ENCODE measurements around the gene ZNF385B. TPM values are rescaled to one million over a fixed set of nuclear protein-coding genes. Genes with fewer than 3 reads are reported as not detected.
"Not testable (repeated sequence)": the region's sequence is repeated elsewhere in the genome, so short reads cannot be mapped to it uniquely, and the experiment has no call there.

Gene ZNF385B
- not detected for total RNA-seq

GRCh38 chr2:179861416-179862067 lies at the start of gene ZNF385B:
Gene ZNF385B, minus strand, starts transcription at chr2:179861612.
- Mint-ChIP-seq H3K4me3 (peak within 1 kb of the TSS; percentile 40), H3K9me3 (ENCODE audit: insufficient read depth) (no peaks in the 10 kb centered on the region), H3K27me3 (ENCODE audit: low read depth) (peaks cover 61% of the 10 kb centered on the region), H3K36me3 (ENCODE audit: low read depth) (no peaks in the 10 kb centered on the region), H3K27ac (no peak within 1 kb of the TSS), H3K4me1 (ENCODE audit: low read depth) (peaks cover 12% of the 10 kb centered on the region)
- ChIA-PET POLR2A (no interaction called here), CTCF (no interaction called here)
- DNase-seq (no peak), ATAC-seq (no peak)

- DNase-seq (no peak), ATAC-seq (no peak)
- Mint-ChIP-seq H3K4me1 (ENCODE audit: low read depth) (no peaks in the 10 kb centered on the region), H3K27me3 (ENCODE audit: low read depth) (no peaks in the 10 kb centered on the region), H3K9me3 (ENCODE audit: insufficient read depth) (no peaks in the 10 kb centered on the region), H3K4me3 (no peak overlapping the region), H3K27ac (no peak overlapping the region), H3K36me3 (ENCODE audit: low read depth) (no peaks in the 10 kb centered on the region)
- POLR2A ChIA-PET: no interaction called here
- CTCF ChIA-PET: no interaction called here
Observed at GRCh38 chr2:179910735-179911113, 49.3 kb upstream of the ZNF385B start.

- H3K4me3 Mint-ChIP-seq: no peak overlapping the region
- no peak for DNase-seq
- H3K27me3 Mint-ChIP-seq (ENCODE audit: low read depth): no peaks in the 10 kb centered on the region
- ChIA-PET CTCF (no interaction called here), POLR2A (no interaction called here)
- no peak overlapping the region for H3K27ac Mint-ChIP-seq
- H3K4me1 Mint-ChIP-seq (ENCODE audit: low read depth): no peaks in the 10 kb centered on the region
- ATAC-seq: no peak
- H3K9me3 Mint-ChIP-seq (ENCODE audit: insufficient read depth): no peaks in the 10 kb centered on the region
- no peaks in the 10 kb centered on the region for H3K36me3 Mint-ChIP-seq (ENCODE audit: low read depth)
Observed at GRCh38 chr2:179909845-179910734, 48.7 kb upstream of the ZNF385B start.

- Mint-ChIP-seq H3K4me1 (ENCODE audit: low read depth) (no peaks in the 10 kb centered on the region), H3K27ac (no peak overlapping the region), H3K4me3 (no peak overlapping the region), H3K9me3 (ENCODE audit: insufficient read depth) (no peaks in the 10 kb centered on the region), H3K27me3 (ENCODE audit: low read depth) (peaks cover 3% of the 10 kb centered on the region), H3K36me3 (ENCODE audit: low read depth) (no peaks in the 10 kb centered on the region)
- CTCF ChIA-PET: no interaction called here
- POLR2A ChIA-PET: no interaction called here
- ATAC-seq (no peak), DNase-seq (no peak)
Observed at GRCh38 chr2:179900655-179901054, 39.2 kb upstream of the ZNF385B start.

GRCh38 chr2:179899666-179900065 lies 38.3 kb upstream of the ZNF385B start:
- Mint-ChIP-seq H3K4me3 (no peak overlapping the region), H3K4me1 (ENCODE audit: low read depth) (no peaks in the 10 kb centered on the region), H3K36me3 (ENCODE audit: low read depth) (no peaks in the 10 kb centered on the region), H3K27me3 (ENCODE audit: low read depth) (peaks cover 3% of the 10 kb centered on the region), H3K27ac (no peak overlapping the region), H3K9me3 (ENCODE audit: insufficient read depth) (no peaks in the 10 kb centered on the region)
- DNase-seq (no peak), ATAC-seq (no peak)
- POLR2A ChIA-PET: no interaction called here
- CTCF ChIA-PET: no interaction called here

- Mint-ChIP-seq H3K4me3 (no peak overlapping the region), H3K9me3 (ENCODE audit: insufficient read depth) (no peaks in the 10 kb centered on the region), H3K4me1 (ENCODE audit: low read depth) (no peaks in the 10 kb centered on the region), H3K36me3 (ENCODE audit: low read depth) (no peaks in the 10 kb centered on the region), H3K27me3 (ENCODE audit: low read depth) (peaks cover under 1% of the 10 kb centered on the region), H3K27ac (no peak overlapping the region)
- ChIA-PET POLR2A (no interaction called here), CTCF (interaction anchor here (0.7 to 1.2 kb wide), 2 partner anchors 27 to 29 kb away, joined by 3 read pairs; no protein-coding TSS in a partner anchor)
- DNase-seq: peak; percentile 29
- peak; percentile 36 for ATAC-seq
Observed at GRCh38 chr2:179898873-179899272, 37.5 kb upstream of the ZNF385B start.

GRCh38 chr2:179893616-179894015 lies 32.2 kb upstream of the ZNF385B start:
- ChIA-PET CTCF (no interaction called here), POLR2A (no interaction called here)
- H3K27ac Mint-ChIP-seq: no peak overlapping the region
- H3K4me1 Mint-ChIP-seq (ENCODE audit: low read depth): no peaks in the 10 kb centered on the region
- H3K9me3 Mint-ChIP-seq (ENCODE audit: insufficient read depth): no peaks in the 10 kb centered on the region
- H3K36me3 Mint-ChIP-seq (ENCODE audit: low read depth): no peaks in the 10 kb centered on the region
- H3K27me3 Mint-ChIP-seq (ENCODE audit: low read depth): no peaks in the 10 kb centered on the region
- DNase-seq (no peak), ATAC-seq (no peak)
- no peak overlapping the region for H3K4me3 Mint-ChIP-seq

GRCh38 chr2:179891237-179891636 lies 29.8 kb upstream of the ZNF385B start:
- no peaks in the 10 kb centered on the region for H3K27me3 Mint-ChIP-seq (ENCODE audit: low read depth)
- H3K36me3 Mint-ChIP-seq (ENCODE audit: low read depth): no peaks in the 10 kb centered on the region
- no peak overlapping the region for H3K4me3 Mint-ChIP-seq
- H3K27ac Mint-ChIP-seq: no peak overlapping the region
- CTCF ChIA-PET: no interaction called here
- POLR2A ChIA-PET: no interaction called here
- ATAC-seq (no peak), DNase-seq (no peak)
- H3K4me1 Mint-ChIP-seq (ENCODE audit: low read depth): no peaks in the 10 kb centered on the region
- peaks cover 5% of the 10 kb centered on the region for H3K9me3 Mint-ChIP-seq (ENCODE audit: insufficient read depth)

- ATAC-seq: no peak
- Mint-ChIP-seq H3K9me3 (ENCODE audit: insufficient read depth) (peaks cover 5% of the 10 kb centered on the region), H3K27me3 (ENCODE audit: low read depth) (no peaks in the 10 kb centered on the region), H3K27ac (no peak overlapping the region), H3K4me1 (ENCODE audit: low read depth) (no peaks in the 10 kb centered on the region), H3K36me3 (ENCODE audit: low read depth) (no peaks in the 10 kb centered on the region), H3K4me3 (no peak overlapping the region)
- ChIA-PET POLR2A (no interaction called here), CTCF (no interaction called here)
- DNase-seq: no peak
Observed at GRCh38 chr2:179890666-179891065, 29.3 kb upstream of the ZNF385B start.

GRCh38 chr2:179888642-179889041 lies 27.2 kb upstream of the ZNF385B start:
- POLR2A ChIA-PET; ATAC-seq; H3K36me3 Mint-ChIP-seq (ENCODE audit: low read depth); H3K4me1 Mint-ChIP-seq (ENCODE audit: low read depth); H3K9me3 Mint-ChIP-seq (ENCODE audit: insufficient read depth); H3K27me3 Mint-ChIP-seq (ENCODE audit: low read depth); DNase-seq; H3K4me3 Mint-ChIP-seq; H3K27ac Mint-ChIP-seq: not testable (repeated sequence)
- CTCF ChIA-PET: interaction anchor here (0.8 kb wide), 1 partner anchor 446 kb away, joined by 4 read pairs; no protein-coding TSS in a partner anchor

GRCh38 chr2:179884193-179884592 lies 22.8 kb upstream of the ZNF385B start:
- H3K36me3 Mint-ChIP-seq (ENCODE audit: low read depth): no peaks in the 10 kb centered on the region
- no peak for DNase-seq
- H3K27ac Mint-ChIP-seq: no peak overlapping the region
- ChIA-PET CTCF (no interaction called here), POLR2A (no interaction called here)
- H3K4me1 Mint-ChIP-seq (ENCODE audit: low read depth): no peaks in the 10 kb centered on the region
- no peak for ATAC-seq
- peaks cover 5% of the 10 kb centered on the region for H3K9me3 Mint-ChIP-seq (ENCODE audit: insufficient read depth)
- H3K27me3 Mint-ChIP-seq (ENCODE audit: low read depth): no peaks in the 10 kb centered on the region
- H3K4me3 Mint-ChIP-seq: no peak overlapping the region

- H3K27me3 Mint-ChIP-seq (ENCODE audit: low read depth): no peaks in the 10 kb centered on the region
- H3K27ac Mint-ChIP-seq: no peak overlapping the region
- ATAC-seq (no peak), DNase-seq (no peak)
- ChIA-PET POLR2A (no interaction called here), CTCF (no interaction called here)
- H3K9me3 Mint-ChIP-seq (ENCODE audit: insufficient read depth): peaks cover 1% of the 10 kb centered on the region
- H3K4me1 Mint-ChIP-seq (ENCODE audit: low read depth): no peaks in the 10 kb centered on the region
- no peaks in the 10 kb centered on the region for H3K36me3 Mint-ChIP-seq (ENCODE audit: low read depth)
- H3K4me3 Mint-ChIP-seq: no peak overlapping the region
Observed at GRCh38 chr2:179882851-179883806, 21.7 kb upstream of the ZNF385B start.
